ENCODE results near the gene PAWR.
A peak's percentile ranks its signal among the peaks of the same experiment; 100 is the strongest.

The PAWR gene

DNA sequence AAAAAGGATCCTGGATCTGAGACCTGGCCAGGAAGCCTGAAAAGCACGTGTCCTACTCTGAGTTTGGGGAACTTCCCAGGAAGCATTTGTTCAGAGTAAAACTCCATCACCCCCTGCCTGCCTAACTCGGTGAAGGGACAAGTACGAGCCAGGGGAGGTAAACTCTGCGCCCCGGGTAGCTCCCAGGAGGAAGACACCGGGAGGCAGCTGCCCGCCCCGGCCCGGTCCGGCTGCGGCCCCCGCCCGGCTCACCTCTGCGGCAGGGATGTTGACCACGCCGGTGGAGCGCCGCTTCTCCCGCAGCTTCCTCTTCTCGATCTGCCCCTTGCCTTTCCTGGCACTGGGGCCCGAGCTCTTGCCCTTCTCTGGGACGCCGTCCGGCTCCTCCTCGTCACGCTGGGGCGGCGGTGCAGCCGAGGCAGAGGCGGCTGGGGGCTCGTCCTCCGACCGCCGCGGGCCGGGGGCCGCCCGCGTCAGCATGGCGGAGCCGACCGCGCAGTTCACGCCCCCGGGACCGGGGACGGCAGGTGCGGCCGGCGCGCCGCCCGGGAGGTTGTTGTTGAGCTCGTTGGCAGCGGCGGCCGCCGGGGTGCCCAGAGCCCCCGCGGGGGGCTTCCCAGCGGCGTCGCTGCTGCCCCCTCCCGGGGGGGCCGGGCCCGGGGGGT lies 1.2 kb downstream of the PAWR start:
- H3K4me1 ChIP-seq (ENCODE audit: control insufficient read depth, low read length), result peaks cover 39% of the 10 kb centered on the region
- H3K9me2 ChIP-seq (replicated peaks; ENCODE audit: control insufficient read depth, low read length), result no peaks in the 10 kb centered on the region
- peak overlapping the region; percentile 94 for H3K4me3 ChIP-seq (ENCODE audit: low read length)
- H3K4me2 ChIP-seq (ENCODE audit: low read length), result peak overlapping the region; percentile 86
- TF ChIP-seq, protein P1, sequence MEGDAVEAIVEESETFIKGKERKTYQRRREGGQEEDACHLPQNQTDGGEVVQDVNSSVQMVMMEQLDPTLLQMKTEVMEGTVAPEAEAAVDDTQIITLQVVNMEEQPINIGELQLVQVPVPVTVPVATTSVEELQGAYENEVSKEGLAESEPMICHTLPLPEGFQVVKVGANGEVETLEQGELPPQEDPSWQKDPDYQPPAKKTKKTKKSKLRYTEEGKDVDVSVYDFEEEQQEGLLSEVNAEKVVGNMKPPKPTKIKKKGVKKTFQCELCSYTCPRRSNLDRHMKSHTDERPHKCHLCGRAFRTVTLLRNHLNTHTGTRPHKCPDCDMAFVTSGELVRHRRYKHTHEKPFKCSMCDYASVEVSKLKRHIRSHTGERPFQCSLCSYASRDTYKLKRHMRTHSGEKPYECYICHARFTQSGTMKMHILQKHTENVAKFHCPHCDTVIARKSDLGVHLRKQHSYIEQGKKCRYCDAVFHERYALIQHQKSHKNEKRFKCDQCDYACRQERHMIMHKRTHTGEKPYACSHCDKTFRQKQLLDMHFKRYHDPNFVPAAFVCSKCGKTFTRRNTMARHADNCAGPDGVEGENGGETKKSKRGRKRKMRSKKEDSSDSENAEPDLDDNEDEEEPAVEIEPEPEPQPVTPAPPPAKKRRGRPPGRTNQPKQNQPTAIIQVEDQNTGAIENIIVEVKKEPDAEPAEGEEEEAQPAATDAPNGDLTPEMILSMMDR (IDR thresholded peaks at IDR 0.05; ENCODE audit: low read depth, low read length, poor library complexity, severe bottlenecking), result no peak
- no peak for TF ChIP-seq EZH2phosphoT487 (IDR thresholded peaks at IDR 0.05; ENCODE audit: borderline replicate concordance, low read length)
- 0 out of 2 replicates have a peak, but pooled peaks cover 9% of the 10 kb centered on the region for H3F3A ChIP-seq (ENCODE audit: control insufficient read depth, insufficient read depth)
- peaks cover 58% of the 10 kb centered on the region for H3K79me2 ChIP-seq (ENCODE audit: control insufficient read depth, low read length)
- no peaks in the 10 kb centered on the region for H3K9me3 ChIP-seq (ENCODE audit: control insufficient read depth, insufficient read depth, low read length)
- H4K20me1 ChIP-seq (ENCODE audit: control insufficient read depth, insufficient read depth, low read depth, low read length), result peaks cover 9% of the 10 kb centered on the region
- peaks cover 7% of the 10 kb centered on the region; the same call in 1 of the 2 replicates for H3K27me3 ChIP-seq (ENCODE audit: control insufficient read depth, low read length)
- peak overlapping the region; percentile 77 for H3K27ac ChIP-seq (ENCODE audit: low read depth, low read length)
- peaks cover 32% of the 10 kb centered on the region for H3K36me3 ChIP-seq (ENCODE audit: control insufficient read depth, low read length)

DNA sequence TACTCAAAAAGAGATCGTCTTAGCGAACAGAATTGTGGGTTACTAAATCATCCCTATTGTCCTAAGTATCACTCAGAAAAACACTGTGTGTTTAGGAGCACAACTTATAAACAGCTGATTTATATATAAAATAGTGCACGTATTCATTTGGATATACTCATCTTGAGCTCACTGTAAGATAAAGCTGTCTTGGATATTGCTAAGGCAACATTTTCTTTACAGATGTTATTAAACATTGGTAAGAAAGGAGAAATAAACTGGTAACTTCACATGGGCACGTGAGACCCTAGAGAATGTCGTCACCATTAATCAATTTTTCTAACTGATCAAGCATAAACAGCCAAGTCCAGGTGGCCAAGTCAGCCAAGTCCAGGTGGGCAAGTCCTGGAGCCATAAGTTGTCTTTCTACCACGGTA lies 1.7 kb downstream of the PAWR start:
- Histone ChIP-seq H3K36me3 (ENCODE audit: control insufficient read depth, low read length) (peaks cover 32% of the 10 kb centered on the region), H4K20me1 (ENCODE audit: control insufficient read depth, insufficient read depth, low read depth, low read length) (peaks cover 9% of the 10 kb centered on the region), H3K4me1 (ENCODE audit: control insufficient read depth, low read length) (peaks cover 44% of the 10 kb centered on the region), H3K27me3 (ENCODE audit: control insufficient read depth, low read length) (peaks cover 7% of the 10 kb centered on the region; the same call in 1 of the 2 replicates), H3K9me3 (ENCODE audit: control insufficient read depth, insufficient read depth, low read length) (no peaks in the 10 kb centered on the region), H3K27ac (ENCODE audit: low read depth, low read length) (peak overlapping the region; percentile 77), H3K4me2 (ENCODE audit: low read length) (peak overlapping the region; percentile 86), H3K4me3 (ENCODE audit: low read length) (peak overlapping the region; percentile 94), H3K9me2 (replicated peaks; ENCODE audit: control insufficient read depth, low read length) (no peaks in the 10 kb centered on the region), H3F3A (ENCODE audit: control insufficient read depth, insufficient read depth) (0 out of 2 replicates have a peak, but pooled peaks cover 9% of the 10 kb centered on the region), H3K79me2 (ENCODE audit: control insufficient read depth, low read length) (peaks cover 63% of the 10 kb centered on the region)
- TF ChIP-seq EZH2phosphoT487 (IDR thresholded peaks at IDR 0.05; ENCODE audit: borderline replicate concordance, low read length), result no peak
- TF ChIP-seq, protein P1 (IDR thresholded peaks at IDR 0.05; ENCODE audit: low read depth, low read length, poor library complexity, severe bottlenecking), result no peak

DNA sequence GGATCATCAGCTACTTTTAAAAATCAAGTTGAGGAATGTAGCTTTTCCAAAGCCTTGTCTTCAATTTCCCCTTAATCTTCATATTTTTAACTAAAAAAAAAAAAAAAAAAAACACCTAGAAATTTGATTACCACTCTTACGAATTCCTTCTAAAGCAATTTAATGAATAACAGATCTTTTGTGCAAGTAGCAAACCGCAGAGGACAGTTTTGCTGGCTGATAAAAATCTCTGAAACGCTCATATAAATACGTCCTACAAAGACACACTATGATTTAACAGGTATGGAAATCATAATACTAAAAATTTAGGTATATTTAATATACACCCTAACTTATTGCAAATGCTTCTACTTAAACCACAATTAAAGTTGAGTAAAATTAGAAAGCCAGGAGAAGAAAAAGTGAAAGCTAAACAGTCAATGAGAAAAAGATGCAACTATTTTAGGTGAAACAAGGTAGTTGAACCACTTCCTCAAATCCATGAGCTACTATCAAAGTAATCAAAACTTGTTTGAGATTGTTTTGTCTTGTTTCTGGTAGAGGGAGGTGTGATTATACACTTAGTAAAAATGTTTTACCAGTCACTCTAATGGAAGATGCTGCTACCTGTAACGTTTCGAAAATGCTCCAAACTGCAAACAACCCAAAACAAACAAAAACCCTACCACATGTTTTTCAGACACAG lies 2.2 kb downstream of the PAWR start:
- H4K20me1 ChIP-seq (ENCODE audit: control insufficient read depth, insufficient read depth, low read depth, low read length), result peaks cover 11% of the 10 kb centered on the region
- H3K79me2 ChIP-seq (ENCODE audit: control insufficient read depth, low read length), result peaks cover 69% of the 10 kb centered on the region
- H3K4me3 ChIP-seq (ENCODE audit: low read length), result peak overlapping the region; percentile 94
- peak overlapping the region; percentile 86 for H3K4me2 ChIP-seq (ENCODE audit: low read length)
- H3F3A ChIP-seq (ENCODE audit: control insufficient read depth, insufficient read depth), result 0 out of 2 replicates have a peak, but pooled peaks cover 8% of the 10 kb centered on the region
- peaks cover 7% of the 10 kb centered on the region; the same call in 1 of the 2 replicates for H3K27me3 ChIP-seq (ENCODE audit: control insufficient read depth, low read length)
- no peaks in the 10 kb centered on the region for H3K9me3 ChIP-seq (ENCODE audit: control insufficient read depth, insufficient read depth, low read length)
- H3K4me1 ChIP-seq (ENCODE audit: control insufficient read depth, low read length), result peaks cover 50% of the 10 kb centered on the region
- H3K27ac ChIP-seq (ENCODE audit: low read depth, low read length), result peak overlapping the region; percentile 77
- peaks cover 32% of the 10 kb centered on the region for H3K36me3 ChIP-seq (ENCODE audit: control insufficient read depth, low read length)
- TF ChIP-seq, protein P1 (IDR thresholded peaks at IDR 0.05; ENCODE audit: low read depth, low read length, poor library complexity, severe bottlenecking), result no peak
- no peak for TF ChIP-seq EZH2phosphoT487 (IDR thresholded peaks at IDR 0.05; ENCODE audit: borderline replicate concordance, low read length)
- H3K9me2 ChIP-seq (replicated peaks; ENCODE audit: control insufficient read depth, low read length), result no peaks in the 10 kb centered on the region

Measured in DOHH2 (cell line).